ENCODE measurements around the gene CREB5. TPM values are rescaled to one million over a fixed set of nuclear protein-coding genes. Genes with fewer than 3 reads are reported as not detected.

CREB5 gene
- total and polyA plus RNA-seq, 2 of the 8 experiments (the other 6 are each of a cell fraction or from before 2014, with no cell fraction given): 2.4 to 2.7 TPM

- Histone ChIP-seq H3K23me2 (ENCODE audit: low read depth, low read length) (no peaks in the 10 kb centered on the region), H4K8ac (ENCODE audit: extremely low read depth, insufficient read depth, low read length) (no peak overlapping the region), H2AK5ac (ENCODE audit: low read depth, low read length) (no peak overlapping the region), H4K20me1 (replicated peaks in 1 of 2; ENCODE audit: control insufficient read depth in 1 of 2, insufficient read depth in 2 of 2, low read length in 2 of 2) (no peaks in the 10 kb centered on the region), H3K4me2 (ENCODE audit: insufficient read depth in 1 of 2, low read depth in 2 of 2, low read length in 2 of 2) (no peak overlapping the region), H2BK120ac (replicated peaks; ENCODE audit: low read depth, low read length) (no peak overlapping the region), H4K5ac (ENCODE audit: insufficient read length, low read depth, low read length) (no peak overlapping the region), H3K4ac (replicated peaks; ENCODE audit: insufficient read length, low read depth, low read length) (no peak overlapping the region), H3K79me1 (ENCODE audit: low read depth, low read length) (no peaks in the 10 kb centered on the region), H3K4me3 (ENCODE audit: extremely low read depth in 1 of 4, insufficient read depth in 2 of 4, low read depth in 3 of 4, low read length in 4 of 4) (no peak overlapping the region), H4K91ac (replicated peaks; ENCODE audit: insufficient read length, low read length) (no peak overlapping the region), H3K27me3 (replicated peaks in 1 of 4; ENCODE audit: control insufficient read depth in 3 of 4, extremely low read depth in 1 of 4, insufficient read depth in 3 of 4, low read length in 3 of 4) (no peaks in the 10 kb centered on the region), H3K9ac (replicated peaks in 1 of 4; ENCODE audit: extremely low read depth in 1 of 4, low read depth in 3 of 4, low read length in 3 of 4) (no peak overlapping the region), H2BK5ac (ENCODE audit: low read depth, low read length) (no peak overlapping the region), H2AFZ (ENCODE audit: low read length) (no peak overlapping the region), H3K36me3 (ENCODE audit: control insufficient read depth in 2 of 4, insufficient read depth in 4 of 4, low read length in 3 of 4) (no peaks in the 10 kb centered on the region), H3K79me2 (ENCODE audit: control insufficient read depth in 1 of 2, insufficient read depth in 2 of 2, low read length in 2 of 2) (no peaks in the 10 kb centered on the region), H3K18ac (ENCODE audit: extremely low read depth, low read length) (no peak overlapping the region), H3K56ac (replicated peaks; ENCODE audit: insufficient read length, low read depth, low read length) (no peak overlapping the region), H3K4me1 (replicated peaks in 1 of 4; ENCODE audit: control insufficient read depth in 3 of 4, insufficient read depth in 4 of 4, low read length in 3 of 4) (no peaks in the 10 kb centered on the region), H3K23ac (ENCODE audit: insufficient read length) (no peak overlapping the region), H3K9me3 (ENCODE audit: insufficient read depth in 2 of 2, low read depth in 1 of 2, low read length in 1 of 2) (no peaks in the 10 kb centered on the region; a peak in 1 of 4 replicates), H2BK20ac (ENCODE audit: low read length) (no peak overlapping the region), H3K14ac (ENCODE audit: insufficient read length) (no peak overlapping the region), H2BK12ac (ENCODE audit: low read depth, low read length) (no peak overlapping the region), H3K27ac (ENCODE audit: low read depth, low read length) (no peak overlapping the region), H2BK15ac (ENCODE audit: low read length) (no peak overlapping the region)
- DNase-seq (ENCODE audit: low read depth in 1 of 2, low spot score in 2 of 2) (no peak), FAIRE-seq (no peak)
- POLR2A ChIA-PET (ENCODE audit: partially characterized antibody): no interaction called here
- CTCF ChIA-PET (ENCODE audit: partially characterized antibody): no interaction called here
- WGBS, 2 experiments (ENCODE audit: extremely low coverage in 1 of 2, insufficient coverage in 1 of 2, insufficient read length in 1 of 2, insufficient replicate concordance in 2 of 2, low coverage in 1 of 2, low lambda C conversion rate in 2 of 2, missing lambda C conversion rate in 1 of 2): 80% methylated on average over 4 of the region's 4 CpGs; no CpG with 5 or more reads in 1 of the 2 experiments
- TF ChIP-seq SIX5 (IDR thresholded peaks at IDR 0.05; ENCODE audit: low read depth, low read length) (no peak), RAD21 (IDR thresholded peaks at IDR 0.05 in 1 of 2, conservative IDR thresholded peaks at IDR 0.05 in 1 of 2; ENCODE audit: low read depth in 2 of 2, low read length in 2 of 2) (no peak), KDM1A (IDR thresholded peaks at IDR 0.05; ENCODE audit: borderline replicate concordance, low read length) (no peak), FOSL1 (IDR thresholded peaks at IDR 0.05; ENCODE audit: insufficient read depth, low read depth, low read length) (no peak), CBX5 (IDR thresholded peaks at IDR 0.05; ENCODE audit: low read depth, low read length) (no peak), E2F6 (IDR thresholded peaks at IDR 0.05) (no peak), JUN (IDR thresholded peaks at IDR 0.05; ENCODE audit: low read depth, low read length) (no peak), SUZ12 (IDR thresholded peaks at IDR 0.05; ENCODE audit: low read length) (no peak), RNF2 (IDR thresholded peaks at IDR 0.05; ENCODE audit: borderline replicate concordance, low read depth, low read length, missing control alignments, poor library complexity, severe bottlenecking) (no peak), TEAD4 (IDR thresholded peaks at IDR 0.05; ENCODE audit: low read depth, low read length) (no peak)
- TF ChIP-seq, protein P1, sequence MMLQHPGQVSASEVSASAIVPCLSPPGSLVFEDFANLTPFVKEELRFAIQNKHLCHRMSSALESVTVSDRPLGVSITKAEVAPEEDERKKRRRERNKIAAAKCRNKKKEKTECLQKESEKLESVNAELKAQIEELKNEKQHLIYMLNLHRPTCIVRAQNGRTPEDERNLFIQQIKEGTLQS (IDR thresholded peaks at IDR 0.05; ENCODE audit: insufficient read depth, low read depth, low read length): no peak
Observed at GRCh38 chr7:28778786-28779185, 366.5 kb downstream of the CREB5 start.
